ENCODE results near the gene GABRG3.

Gene GABRG3

DNA sequence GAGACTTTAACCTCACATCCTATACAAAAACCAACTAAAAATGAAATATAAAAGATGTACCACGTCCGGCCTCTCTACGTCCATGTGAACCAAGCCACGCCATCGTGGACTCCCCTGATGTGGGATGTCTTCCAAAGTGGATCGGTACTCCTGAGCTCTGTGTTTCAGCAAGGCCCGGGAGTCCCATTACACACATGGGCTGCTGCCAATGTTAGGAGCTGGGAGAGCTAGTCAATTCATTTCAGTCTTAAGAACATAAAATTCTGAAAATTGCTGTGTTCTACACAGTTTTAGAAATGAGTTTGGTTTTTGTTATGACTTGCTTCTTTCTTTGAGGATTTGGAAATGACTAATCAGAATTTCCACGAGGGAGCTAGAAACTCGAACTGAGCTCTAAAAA is 131.0 kb downstream of the GABRG3 start:
- no peak for DNase-seq (ENCODE audit: low read depth)

DNA sequence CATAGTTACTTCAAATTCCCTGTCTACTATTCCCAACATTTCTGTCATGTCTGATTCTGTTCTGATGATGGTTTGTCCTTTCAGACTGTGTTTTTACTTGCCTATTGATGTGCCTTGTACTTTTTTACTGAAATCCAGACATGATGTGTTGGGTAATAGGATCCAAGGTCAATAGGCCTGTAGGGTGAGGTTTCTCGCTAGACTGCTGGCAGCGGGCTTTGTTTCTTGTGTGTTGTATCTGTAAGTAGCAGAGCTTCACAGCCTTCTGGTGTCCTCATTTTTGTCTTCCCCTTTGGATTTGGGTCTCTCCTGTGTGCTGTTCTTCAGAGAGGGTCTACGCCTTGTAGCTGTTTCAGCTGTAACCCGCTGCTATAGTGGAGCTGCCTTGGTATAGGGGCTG is 140.3 kb downstream of the GABRG3 start:
- no peak for DNase-seq (ENCODE audit: low read depth)

- DNase-seq (ENCODE audit: low read depth): no peak
Measured at GRCh38 chr15:27114473-27114872, 143.5 kb downstream of the GABRG3 start.

DNA sequence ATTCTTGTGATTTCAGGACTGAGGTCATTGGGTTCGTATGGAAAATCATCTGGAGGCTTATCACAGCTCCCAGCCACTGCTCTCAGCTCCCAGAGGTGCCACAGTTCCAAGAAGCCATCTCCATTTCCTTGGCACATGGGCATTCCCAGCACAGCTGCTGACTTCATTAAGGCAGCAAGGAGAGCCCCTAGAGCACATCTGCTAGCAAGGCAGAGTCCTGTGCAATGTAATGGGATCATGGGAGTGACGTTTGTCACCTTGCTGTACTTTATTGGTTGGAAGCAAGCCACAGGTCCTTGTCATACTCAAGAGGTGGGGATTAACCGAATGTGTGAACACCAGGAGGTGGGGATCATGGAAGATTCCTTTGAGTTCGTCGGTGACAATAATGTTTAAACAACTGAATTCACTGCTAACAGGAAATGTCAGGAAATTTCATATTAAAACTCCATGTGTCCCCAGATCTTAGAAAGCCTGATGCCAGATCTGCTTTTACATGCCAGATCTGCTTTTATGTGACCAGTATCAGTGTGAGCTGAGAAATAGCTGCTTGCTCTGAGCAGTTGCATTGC is 148.8 kb downstream of the GABRG3 start:
- no peak for DNase-seq (ENCODE audit: low read depth)

GRCh38 chr15:27121672-27122071 is 150.7 kb downstream of the GABRG3 start:
- DNase-seq (ENCODE audit: low read depth): no peak

DNA sequence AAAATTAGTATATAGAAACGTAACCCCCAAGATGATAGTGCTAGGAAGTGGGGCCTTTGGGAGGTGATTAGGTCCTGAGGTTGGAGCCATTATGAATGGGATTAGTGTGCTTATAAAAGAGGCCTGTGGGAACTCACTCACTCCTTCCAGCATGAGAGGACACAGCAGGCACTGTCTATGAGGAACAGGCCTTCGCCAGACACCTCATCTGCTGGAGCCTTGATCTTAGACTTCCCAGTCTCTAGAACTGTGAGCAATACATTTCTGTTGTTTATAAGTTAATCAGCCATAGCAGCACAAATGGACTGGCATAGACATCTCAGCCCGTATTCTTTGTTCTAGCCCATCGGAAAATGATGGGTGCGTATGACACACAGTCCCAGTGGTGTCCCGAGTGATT is 152.3 kb downstream of the GABRG3 start:
- DNase-seq (ENCODE audit: low read depth): no peak

- no peak for DNase-seq (ENCODE audit: low read depth)
Measured at GRCh38 chr15:27123808-27124207, 152.8 kb downstream of the GABRG3 start.

DNA sequence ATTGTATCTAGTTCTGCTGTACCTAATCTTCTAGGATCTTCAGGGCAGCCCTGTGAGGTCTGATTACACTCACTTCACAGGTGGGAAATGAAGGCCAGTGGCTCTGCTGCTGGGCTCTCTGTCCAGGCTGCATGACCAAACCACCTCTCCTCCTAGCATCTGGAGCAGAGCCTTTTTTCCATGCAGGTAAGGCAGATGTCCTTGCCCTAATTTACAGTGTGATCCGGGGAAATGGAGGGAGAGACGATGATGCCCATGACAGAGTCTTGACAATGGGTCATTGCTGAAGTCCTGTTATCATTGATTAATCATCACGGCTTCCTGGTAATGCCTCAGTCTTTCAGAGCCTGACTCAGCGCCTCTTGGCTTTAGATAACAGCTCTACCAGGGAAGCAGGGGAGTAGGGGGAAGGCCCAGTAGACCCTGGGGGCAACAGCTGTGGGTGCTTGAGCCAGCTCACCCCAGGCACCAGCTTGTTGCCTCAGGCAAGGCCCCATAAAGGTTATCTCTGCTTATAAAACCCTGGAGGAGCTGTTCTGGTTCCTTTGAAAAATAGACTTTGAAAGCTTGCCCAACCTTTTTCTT is 153.4 kb downstream of the GABRG3 start:
- no peak for DNase-seq (ENCODE audit: low read depth)

- no peak for DNase-seq (ENCODE audit: low read depth)
Measured at GRCh38 chr15:27125185-27125584, 154.2 kb downstream of the GABRG3 start.

GRCh38 chr15:27126449-27126848 is 155.5 kb downstream of the GABRG3 start:
- DNase-seq (ENCODE audit: low read depth): no peak

GRCh38 chr15:27127815-27128570 is 157.0 kb downstream of the GABRG3 start:
- no peak for DNase-seq (ENCODE audit: low read depth)

DNA sequence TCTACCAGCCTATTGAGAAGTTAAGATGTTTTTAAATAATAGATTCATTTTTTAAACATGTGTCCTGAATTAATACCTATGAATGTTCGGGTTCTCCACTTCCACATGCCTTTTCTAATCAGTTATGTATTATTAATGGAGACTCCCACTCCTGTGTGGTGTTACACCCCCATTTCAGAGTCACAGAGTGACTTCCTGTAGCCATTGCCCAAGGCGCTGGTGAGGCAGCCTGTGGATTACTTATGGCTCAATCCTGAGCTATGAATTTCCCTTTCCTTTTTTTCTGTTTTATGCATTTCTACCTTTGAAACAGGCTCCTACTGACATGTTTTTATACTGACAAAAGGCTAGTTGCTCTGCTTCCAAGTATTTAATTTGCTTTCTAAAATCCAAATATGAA is 162.3 kb downstream of the GABRG3 start:
- DNase-seq (ENCODE audit: low read depth): no peak

DNA sequence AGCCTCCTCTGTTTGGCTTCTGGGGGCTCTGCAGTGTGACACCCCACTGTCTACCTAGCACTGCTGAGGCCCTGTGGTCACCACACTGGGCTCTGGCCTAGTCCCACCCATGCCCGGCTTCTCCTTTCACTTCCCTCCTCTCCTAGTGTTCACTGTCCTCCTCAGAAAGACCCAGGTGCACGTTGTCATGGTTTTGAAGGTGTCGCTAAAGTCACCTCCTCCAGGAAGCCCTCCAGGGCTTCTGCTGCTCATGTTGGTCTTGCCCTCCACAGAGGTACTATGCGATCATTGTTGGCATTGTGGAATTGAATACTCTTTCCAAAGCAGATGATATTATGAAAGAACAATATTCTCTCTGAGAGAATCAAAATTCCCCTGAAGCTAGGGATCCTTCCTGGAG is 163.5 kb downstream of the GABRG3 start:
- no peak for DNase-seq (ENCODE audit: low read depth)

GRCh38 chr15:27135151-27135550 is 164.2 kb downstream of the GABRG3 start:
- no peak for DNase-seq (ENCODE audit: low read depth)

GRCh38 chr15:27137127-27137526 is 166.1 kb downstream of the GABRG3 start:
- DNase-seq (ENCODE audit: low read depth): no peak

- DNase-seq (ENCODE audit: low read depth): no peak
Measured at GRCh38 chr15:27165590-27165989, 194.6 kb downstream of the GABRG3 start.

DNA sequence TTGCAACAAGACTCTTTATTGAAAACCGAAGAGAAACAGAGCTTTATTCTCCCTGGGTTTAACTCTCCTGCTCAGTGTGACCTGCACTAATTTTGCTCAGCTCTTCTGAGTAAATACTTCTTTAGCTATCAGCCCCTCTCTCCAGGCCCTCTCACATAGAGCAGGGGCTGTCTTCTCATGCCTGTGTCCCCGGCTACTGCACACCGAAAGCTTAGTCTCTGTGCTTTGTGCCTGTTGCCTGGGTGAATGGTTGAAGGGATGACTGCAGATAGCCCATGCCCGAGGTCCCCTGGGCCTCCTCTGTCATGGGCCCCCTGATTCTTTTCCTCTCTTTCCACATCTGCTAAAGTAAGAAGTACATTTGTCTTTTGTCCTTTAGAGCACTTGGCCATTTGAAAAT is 195.9 kb downstream of the GABRG3 start:
- DNase-seq (ENCODE audit: low read depth): no peak

GRCh38 chr15:27167738-27168137 is 196.8 kb downstream of the GABRG3 start:
- no peak for DNase-seq (ENCODE audit: low read depth)

DNA sequence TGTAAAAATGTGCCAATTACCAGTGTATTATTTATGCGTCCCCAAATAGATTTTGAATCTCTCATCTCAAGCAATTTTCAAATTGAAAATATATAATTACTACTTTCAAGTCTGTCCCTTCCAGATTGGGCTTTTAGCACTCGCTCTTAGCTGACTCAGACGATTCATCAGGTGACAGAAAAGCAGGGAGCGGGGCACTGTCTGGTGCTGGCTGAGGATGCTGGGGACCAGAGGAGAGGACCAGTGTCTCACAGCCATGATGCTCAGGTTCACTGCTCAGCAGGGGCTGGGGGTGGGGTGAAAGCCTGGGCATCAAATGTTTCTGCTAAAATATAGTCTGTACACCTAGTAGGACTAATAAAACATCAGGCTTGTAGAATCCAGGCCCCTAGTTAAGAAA is 199.9 kb downstream of the GABRG3 start:
- no peak for DNase-seq (ENCODE audit: low read depth)

DNA sequence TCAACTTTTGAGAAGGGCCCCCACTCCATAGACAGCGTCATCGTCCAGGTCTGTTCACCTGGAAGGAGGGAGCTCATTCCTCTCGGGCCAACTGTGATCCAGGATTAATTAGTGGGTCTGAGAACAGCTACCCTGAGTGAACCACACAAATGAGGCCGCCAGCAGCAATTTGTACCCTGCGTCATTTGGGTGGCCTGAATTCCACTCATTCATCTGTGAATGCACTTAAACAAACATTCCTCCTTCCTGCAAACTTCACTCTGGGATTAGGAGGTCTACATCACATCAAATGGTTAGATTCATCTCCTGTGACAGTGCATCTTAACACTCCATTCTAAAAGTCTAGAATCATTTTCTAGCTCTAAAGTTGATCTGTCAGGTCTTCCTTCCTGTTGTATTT is 201.8 kb downstream of the GABRG3 start:
- no peak for DNase-seq (ENCODE audit: low read depth)

DNA sequence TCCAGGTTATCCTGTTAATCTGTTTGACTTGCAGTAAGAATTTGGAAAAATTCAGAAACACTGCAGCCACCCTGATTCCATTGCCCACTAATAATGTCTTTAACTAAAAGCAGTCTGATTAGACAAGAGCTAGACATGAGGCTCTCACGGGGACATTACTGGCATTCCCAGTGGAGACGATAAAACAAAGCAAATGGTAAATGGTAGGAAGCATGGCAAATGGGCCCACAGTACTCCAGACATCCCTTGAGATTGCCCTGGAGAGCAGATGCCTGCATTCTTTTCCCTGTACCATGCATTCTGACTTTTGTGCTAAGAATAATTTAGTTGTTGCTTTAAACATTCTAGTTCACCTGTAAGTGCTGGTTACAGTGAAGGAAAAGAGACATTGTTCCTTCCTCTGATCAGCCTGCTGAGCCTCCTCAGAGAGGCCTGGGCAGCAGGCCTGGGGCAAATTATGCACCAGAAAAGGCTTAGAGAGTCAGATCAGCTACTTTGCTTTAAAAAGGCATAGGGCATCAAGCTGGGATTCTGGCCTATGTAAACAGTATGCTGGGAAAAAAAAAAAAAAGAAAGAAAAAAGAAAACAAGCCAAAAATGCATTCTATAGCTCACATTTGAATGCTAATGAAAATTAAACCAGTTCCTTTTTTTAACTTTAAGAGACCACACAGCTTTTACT is 204.6 kb downstream of the GABRG3 start:
- DNase-seq (ENCODE audit: low read depth): no peak

DNA sequence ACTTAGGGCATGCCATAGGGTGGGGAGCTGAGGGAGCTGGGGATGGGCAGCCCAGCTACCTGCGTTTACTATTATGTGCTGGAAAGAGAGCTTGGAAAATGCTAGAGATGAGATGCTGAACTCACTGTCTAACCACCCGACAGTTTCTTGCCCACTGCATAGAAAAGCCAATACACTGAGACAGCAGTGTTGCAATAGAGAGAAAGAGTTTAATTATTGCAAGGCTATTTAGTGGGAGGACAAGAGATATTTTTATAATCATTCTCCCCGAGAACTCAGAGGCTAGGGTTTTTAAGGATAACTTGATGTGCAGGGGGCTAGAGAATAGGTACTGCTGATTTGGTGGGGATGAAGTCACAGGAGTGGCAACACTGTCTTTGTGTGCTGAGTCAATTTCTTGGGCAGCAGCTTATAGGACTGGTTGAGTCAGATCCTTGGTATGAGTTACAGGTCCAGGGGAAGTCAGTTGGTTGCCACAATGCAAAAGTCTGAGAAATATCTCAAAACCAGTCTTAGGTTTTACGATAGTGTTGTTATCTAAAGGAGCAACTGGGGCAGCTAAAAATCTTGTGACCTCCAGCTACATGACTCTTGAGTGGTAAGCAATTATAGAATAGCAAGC is 205.9 kb downstream of the GABRG3 start:
- DNase-seq (ENCODE audit: low read depth): no peak

DNA sequence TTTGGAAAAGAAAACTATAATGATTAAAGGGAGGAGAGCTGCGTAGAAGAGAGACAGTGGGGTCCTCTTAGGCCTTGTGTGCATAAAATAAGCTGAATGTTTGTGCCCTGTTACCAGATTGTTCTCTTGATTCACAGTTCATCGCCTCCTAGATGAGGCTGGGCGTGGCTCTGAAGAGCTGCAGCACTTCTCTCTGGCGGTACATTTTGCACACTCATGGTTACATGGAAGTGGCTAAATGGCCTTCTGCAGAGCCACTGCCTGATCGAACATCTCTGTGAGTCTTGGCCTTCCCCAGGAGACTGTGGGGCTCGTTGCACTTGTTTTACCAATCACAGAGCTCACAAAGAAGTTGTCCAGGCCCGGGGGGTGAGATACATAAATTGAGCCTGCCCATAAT is 208.8 kb downstream of the GABRG3 start:
- no peak for DNase-seq (ENCODE audit: low read depth)

Data from stimulated activated CD8-positive, alpha-beta memory T cell treated with anti-CD3 and anti-CD28 coated beads, Interleukin-7, amount 100 ng/mL, for 24 hours (primary cell).